LoVo (cell line): ENCODE measurements around the gene GPR162.

ENCODE experiments used
- DNase-seq: peaks from one replicate; pipeline ENCODE4 v3.0.0-alpha.2; 2016; ENCODE audit warnings: low spot score

The GPR162 gene

DNA sequence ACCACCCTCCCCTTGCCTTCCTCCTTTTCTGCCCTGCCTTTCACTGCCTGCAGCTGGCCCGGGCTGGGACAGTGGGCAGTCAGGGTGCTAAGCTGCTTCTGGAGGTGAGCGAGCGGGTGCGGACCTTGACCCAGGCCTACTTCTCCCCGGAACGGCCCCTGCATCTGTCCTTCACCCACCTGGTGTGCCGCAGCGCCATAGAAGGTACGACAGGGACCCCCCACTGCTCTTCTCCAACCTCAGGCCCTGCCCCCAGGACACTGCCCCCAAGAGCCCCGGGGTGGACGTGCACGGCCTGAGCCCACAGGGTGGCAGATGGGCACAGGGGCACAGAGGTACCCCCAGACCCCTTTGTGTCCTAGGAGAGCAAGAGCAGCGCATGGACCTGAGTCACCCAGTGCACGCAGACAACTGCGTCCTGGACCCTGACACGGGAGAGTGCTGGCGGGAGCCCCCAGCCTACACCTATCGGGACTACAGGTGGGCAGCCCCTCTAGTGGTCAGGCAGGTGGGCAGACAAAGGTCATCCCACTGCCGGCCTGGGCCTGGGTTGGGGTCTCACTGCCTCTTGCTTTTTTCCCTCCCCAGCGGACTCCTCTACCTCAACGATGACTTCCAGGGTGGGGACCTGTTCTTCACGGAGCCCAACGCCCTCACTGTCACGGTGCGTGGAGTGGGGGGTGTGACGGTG is 15.9 kb downstream of the GPR162 start:
- no peak for DNase-seq

DNA sequence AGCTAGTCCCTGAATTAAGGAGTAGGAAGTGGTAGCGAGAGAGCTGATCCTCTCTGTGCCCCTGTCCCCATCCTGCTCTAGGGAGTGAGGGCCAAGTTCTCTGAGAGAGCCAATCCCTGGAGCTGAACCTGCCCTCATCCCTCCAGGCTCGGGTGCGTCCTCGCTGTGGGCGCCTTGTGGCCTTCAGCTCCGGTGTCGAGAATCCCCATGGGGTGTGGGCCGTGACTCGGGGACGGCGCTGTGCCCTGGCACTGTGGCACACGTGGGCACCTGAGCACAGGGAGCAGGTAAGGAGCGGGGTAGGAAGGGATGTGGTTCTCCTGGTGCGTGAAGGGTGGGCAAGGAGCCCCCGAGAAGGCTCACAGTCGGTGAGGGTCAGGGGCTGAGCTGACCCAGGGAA is 17.2 kb downstream of the GPR162 start:
- DNase-seq = no peak

DNA sequence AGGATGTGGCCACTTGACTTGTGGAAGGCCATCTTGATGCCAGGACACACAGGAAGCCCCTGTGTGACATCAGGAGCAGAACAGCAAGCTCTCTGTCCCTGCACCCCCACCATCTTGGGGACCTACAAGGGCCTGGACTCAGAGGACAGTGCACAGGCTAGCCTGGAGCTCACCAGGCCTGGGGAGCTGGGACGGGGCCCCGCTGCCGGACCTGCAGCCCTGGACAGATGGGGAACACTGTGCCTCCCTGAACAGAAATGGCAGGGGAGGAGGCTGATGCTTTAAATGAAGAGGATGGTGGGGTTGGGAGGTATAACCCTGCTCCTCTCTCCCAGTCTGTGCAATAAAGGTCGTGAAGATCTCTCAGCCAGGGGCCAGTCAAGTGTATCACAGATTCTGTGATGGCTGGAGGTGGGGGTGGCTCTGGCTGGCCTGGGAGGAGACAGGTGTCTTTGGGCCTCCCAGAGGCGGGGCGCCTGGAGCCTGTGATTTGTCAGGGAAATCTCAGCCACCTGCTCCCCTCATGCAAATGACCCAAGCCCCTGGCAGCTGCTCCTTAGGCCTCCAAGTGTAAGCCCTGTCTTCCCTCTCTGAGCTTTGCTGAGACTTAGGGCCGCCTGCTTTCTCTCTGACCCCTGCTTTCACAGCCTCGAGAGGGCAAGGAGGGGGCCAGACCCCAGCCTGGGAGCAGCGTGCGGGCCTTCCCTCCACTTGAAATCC is 18.0 kb downstream of the GPR162 start:
- no peak for DNase-seq

DNA sequence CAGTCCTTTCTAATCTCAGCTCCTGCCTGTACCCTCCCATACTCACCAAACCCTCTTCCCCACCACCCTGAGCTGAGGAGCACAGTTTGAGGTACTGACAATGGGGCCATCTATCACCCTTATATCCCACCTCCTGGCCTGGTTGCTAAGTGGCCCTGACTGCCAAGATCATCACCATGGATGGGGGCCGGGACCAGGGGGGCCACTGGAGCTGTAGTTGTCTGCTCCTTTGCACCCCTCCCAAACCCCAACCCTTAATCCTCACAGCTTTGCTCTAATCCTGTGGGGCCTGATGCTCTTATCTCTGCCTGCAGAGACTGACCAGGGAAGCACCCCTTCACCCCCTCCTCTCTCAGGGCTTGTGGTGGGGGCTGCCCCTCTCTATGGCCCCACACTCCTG is 18.7 kb downstream of the GPR162 start:
- DNase-seq = no peak

DNA sequence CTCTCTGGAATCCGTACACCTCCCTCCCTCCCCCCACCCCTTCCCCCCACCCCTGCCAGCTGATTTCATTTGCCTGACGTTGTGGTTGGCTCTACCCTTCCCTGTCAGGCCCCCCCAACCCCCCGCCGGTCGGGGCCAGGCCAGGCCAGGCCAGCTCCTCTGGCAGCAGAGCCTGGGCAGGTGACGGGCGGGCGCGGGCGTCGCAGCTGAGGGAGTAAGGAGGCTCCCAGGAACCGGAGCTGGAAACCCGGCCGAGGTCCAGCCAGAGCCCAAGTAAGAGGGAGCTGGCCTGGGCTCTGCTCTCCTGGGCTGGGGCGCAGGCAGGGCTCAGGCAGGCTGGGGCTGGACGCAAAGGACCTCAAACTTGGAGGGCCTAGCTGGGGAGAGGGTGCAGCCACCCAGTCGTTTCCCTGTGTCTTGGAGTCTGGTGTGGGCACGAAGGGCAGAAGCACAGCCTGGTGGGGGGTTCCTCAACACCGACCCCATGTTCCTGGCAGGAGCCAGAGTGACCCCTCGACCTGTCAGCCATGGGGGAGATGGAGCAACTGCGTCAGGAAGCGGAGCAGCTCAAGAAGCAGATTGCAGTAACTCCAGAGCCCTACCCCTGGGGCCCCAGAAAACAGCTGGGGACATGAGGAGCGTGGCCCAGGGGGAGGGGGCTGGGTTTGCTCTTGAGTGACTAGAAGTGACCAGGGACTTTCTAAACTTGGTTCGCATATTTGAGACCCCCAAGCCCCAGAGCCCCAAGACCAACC is 19.3 kb downstream of the GPR162 start, which contains the start of gene GNB3:
Gene GNB3 (plus strand): TSS at position 165 of the 755 bp plus-strand sequence. CDS start 363 bp downstream, at position 528.
- no peak for DNase-seq

GRCh38 chr12:6842075-6842474 is 20.5 kb downstream of the GPR162 start:
- no peak for DNase-seq

GRCh38 chr12:6843118-6843902 is 21.7 kb downstream of the GPR162 start:
- DNase-seq = no peak

DNA sequence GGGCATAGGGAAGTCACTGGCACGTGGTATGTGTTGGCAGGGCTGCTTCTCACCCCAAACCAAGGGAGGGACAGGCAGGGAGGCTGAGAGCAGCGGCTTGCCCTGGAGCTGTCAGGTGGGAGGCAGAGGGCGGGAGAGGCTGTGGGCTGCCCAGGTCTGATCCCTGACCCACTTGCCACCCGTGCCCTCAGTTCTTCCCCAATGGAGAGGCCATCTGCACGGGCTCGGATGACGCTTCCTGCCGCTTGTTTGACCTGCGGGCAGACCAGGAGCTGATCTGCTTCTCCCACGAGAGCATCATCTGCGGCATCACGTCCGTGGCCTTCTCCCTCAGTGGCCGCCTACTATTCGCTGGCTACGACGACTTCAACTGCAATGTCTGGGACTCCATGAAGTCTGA is 23.8 kb downstream of the GPR162 start:
- DNase-seq = no peak

DNA sequence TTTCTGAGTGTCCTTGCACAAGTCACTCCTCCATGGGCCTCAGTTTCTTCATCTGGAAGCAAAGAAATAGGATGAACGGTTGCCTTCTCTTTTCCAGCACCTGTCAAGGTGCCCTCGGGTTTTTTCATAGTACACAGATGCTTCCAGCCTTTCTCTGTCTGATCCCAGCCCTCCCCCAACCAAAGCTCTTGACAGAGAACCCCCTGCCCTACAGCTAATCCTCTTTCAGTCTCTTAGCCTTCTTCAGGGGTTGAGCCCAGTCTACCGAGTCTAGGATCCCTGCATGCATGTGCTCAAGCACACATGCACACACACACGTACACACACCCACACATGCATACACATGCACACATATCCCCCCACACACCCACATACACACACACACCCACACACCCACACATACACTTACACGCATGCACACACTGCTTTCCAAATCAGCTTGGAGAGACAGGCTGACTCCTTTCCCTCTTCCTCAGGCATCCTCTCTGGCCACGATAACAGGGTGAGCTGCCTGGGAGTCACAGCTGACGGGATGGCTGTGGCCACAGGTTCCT is 24.8 kb downstream of the GPR162 start:
- DNase-seq = no peak

GRCh38 chr12:6847676-6848075 is 26.1 kb downstream of the GPR162 start:
- DNase-seq = no peak

GRCh38 chr12:6849427-6849826 is 27.8 kb downstream of the GPR162 start:
- DNase-seq = no peak

GRCh38 chr12:6849976-6850560 is 28.4 kb downstream of the GPR162 start:
- no peak for DNase-seq

DNA sequence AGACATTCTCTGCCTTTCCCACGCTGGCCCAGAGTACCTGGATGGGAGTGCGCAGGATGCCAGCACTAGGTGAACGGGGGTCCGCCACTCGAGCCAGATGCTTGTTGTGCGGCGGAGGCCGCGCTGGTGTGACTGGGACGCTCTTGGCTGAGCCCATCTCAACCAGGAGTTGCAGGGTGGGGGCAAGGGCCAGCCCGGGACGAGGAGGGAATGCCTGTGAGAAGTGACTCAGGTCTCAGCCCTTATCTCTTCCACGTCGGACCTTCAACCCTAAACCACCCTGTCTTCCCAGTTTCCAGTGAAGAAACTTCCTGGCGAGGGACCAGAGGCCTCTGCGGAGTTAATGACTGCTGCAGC is 29.2 kb downstream of the GPR162 start:
- no peak for DNase-seq

- DNase-seq = peak; percentile 100
These were observed 29.7 kb downstream of the GPR162 start, which contains the start of gene CDCA3 for GRCh38 chr12:6851153-6851920. Gene CDCA3, minus strand, starts transcription at chr12:6851286. Its CDS starts 334 bp downstream, at chr12:6850952.

GRCh38 chr12:6851921-6852650 is 30.5 kb downstream of the GPR162 start, which contains the start of gene USP5:
Gene USP5, plus strand, starts transcription at chr12:6852150. Its CDS starts 30 bp downstream, at chr12:6852180.
- DNase-seq = peak; percentile 100

GRCh38 chr12:6852651-6853354 is 31.2 kb downstream of the GPR162 start:
- peak; percentile 37 for DNase-seq

DNA sequence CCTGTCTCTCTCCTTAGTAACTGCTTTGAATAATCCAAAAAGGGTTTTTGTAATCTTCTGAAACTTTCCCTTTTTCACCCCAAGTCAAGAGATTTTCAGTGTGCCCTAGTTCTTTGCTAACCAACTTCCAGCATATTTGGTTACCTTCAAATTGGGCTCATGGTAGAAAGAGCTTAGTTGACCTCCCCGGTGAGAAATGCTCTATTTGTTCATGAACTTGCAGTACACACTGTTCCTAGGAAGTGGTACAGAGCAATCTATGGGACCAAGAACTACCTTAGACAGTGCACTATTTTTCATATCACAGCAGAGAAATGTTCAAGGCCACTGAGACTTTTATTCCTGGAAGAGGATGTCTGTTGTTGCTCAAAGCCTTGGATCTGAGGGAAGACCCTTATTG is 32.0 kb downstream of the GPR162 start:
- no peak for DNase-seq

GRCh38 chr12:6854036-6854435 is 32.4 kb downstream of the GPR162 start:
- no peak for DNase-seq

DNA sequence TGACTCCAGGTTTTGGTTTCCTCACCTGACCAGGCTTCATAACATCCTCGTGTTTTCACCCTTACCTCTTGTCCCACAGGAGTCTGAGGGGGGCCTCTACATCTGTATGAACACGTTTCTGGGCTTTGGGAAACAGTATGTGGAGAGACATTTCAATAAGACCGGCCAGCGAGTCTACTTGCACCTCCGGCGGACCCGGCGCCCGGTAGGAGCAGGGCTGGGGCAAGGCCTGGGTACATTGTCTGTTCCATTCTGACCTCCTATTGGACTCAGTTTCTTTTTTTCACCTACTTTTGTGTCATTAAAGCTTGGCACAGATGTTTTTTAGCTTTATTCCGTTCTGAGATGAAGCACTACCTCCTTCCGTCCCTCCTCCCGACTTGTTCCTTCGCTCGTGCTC is 33.7 kb downstream of the GPR162 start:
- DNase-seq = no peak
